Muscle layer of colon (tissue), 2 donors: Measurements from ENCODE around the gene TLNRD1.

Source experiments
- H3K27ac ChIP-seq: one replicate; pipeline ENCODE4 v1.7.0; 2013; ENCODE audit warnings: low read depth, mild to moderate bottlenecking, low read length, moderate library complexity
- H3K27me3 ChIP-seq, 2 donors: one replicate each; pipeline ENCODE4 v1.7.0; 2013; ENCODE audit warnings: low read length in 2 of 2, mild to moderate bottlenecking in 2 of 2; ENCODE audit not compliant: insufficient read depth in 2 of 2, control insufficient read depth in 1 of 2
- H3K36me3 ChIP-seq: one replicate; pipeline ENCODE4 v1.7.0; 2013; ENCODE audit warnings: mild to moderate bottlenecking, low read length; ENCODE audit not compliant: insufficient read depth
- H3K4me1 ChIP-seq: one replicate; pipeline ENCODE4 v1.7.0; 2013; ENCODE audit warnings: mild to moderate bottlenecking, low read length; ENCODE audit not compliant: insufficient read depth
- H3K4me3 ChIP-seq, 2 donors: one replicate each; pipeline ENCODE4 v1.7.0; 2013; ENCODE audit warnings: low read length in 2 of 2, low read depth in 1 of 2, mild to moderate bottlenecking in 1 of 2, moderate library complexity in 1 of 2
- H3K9ac ChIP-seq: one replicate; pipeline ENCODE4 v1.7.0; 2013; ENCODE audit warnings: low read length
- H3K9me3 ChIP-seq: one replicate; pipeline ENCODE4 v1.7.0; 2013; ENCODE audit warnings: mild to moderate bottlenecking, low read length
- donor health status: abdominal sarcoma.
- donor health status: Adenocarcinoma of cecum.

Gene TLNRD1

GRCh38 chr15:80967451-80967850 lies 33.3 kb upstream of the TLNRD1 start:
- H3K27me3 ChIP-seq, result no peaks in the 10 kb centered on the region
- peaks cover 6% of the 10 kb centered on the region for H3K36me3 ChIP-seq
- no peak overlapping the region for H3K27ac ChIP-seq

GRCh38 chr15:80967991-80968510 lies 32.7 kb upstream of the TLNRD1 start:
- no peak overlapping the region for H3K4me3 ChIP-seq
- H3K36me3 ChIP-seq, result peaks cover 6% of the 10 kb centered on the region
- H3K27ac ChIP-seq, result no peak overlapping the region
- no peak overlapping the region for H3K9ac ChIP-seq
- H3K9me3 ChIP-seq, result no peaks in the 10 kb centered on the region
- peaks cover 16% of the 10 kb centered on the region for H3K4me1 ChIP-seq
- H3K27me3 ChIP-seq, result no peaks in the 10 kb centered on the region

More at GRCh38 chr15:80967451-80967850, 33.3 kb upstream of the TLNRD1 start:
- Histone ChIP-seq H3K9me3 (no peaks in the 10 kb centered on the region), H3K9ac (no peak overlapping the region), H3K4me1 (peaks cover 16% of the 10 kb centered on the region), H3K4me3 (no peak overlapping the region)

GRCh38 chr15:80969316-80969715 lies 31.4 kb upstream of the TLNRD1 start:
- H3K9ac ChIP-seq, result no peak overlapping the region
- H3K4me1 ChIP-seq, result peaks cover 16% of the 10 kb centered on the region
- no peaks in the 10 kb centered on the region for H3K27me3 ChIP-seq
- H3K36me3 ChIP-seq, result peaks cover 6% of the 10 kb centered on the region
- no peak overlapping the region for H3K4me3 ChIP-seq
- H3K9me3 ChIP-seq, result no peaks in the 10 kb centered on the region
- no peak overlapping the region for H3K27ac ChIP-seq

- Histone ChIP-seq H3K4me1 (peaks cover 16% of the 10 kb centered on the region), H3K27ac (no peak overlapping the region), H3K36me3 (peaks cover 6% of the 10 kb centered on the region), H3K9me3 (no peaks in the 10 kb centered on the region), H3K27me3 (no peaks in the 10 kb centered on the region), H3K9ac (no peak overlapping the region), H3K4me3 (no peak overlapping the region)
Measured at GRCh38 chr15:80970018-80970657, 30.6 kb upstream of the TLNRD1 start.

- H3K27ac ChIP-seq, result no peak overlapping the region
- peaks cover 6% of the 10 kb centered on the region for H3K36me3 ChIP-seq
- no peak overlapping the region for H3K4me3 ChIP-seq
- H3K27me3 ChIP-seq, result no peaks in the 10 kb centered on the region
- H3K4me1 ChIP-seq, result peaks cover 16% of the 10 kb centered on the region
- no peaks in the 10 kb centered on the region for H3K9me3 ChIP-seq
- H3K9ac ChIP-seq, result no peak overlapping the region
Measured at GRCh38 chr15:80970658-80971057, 30.1 kb upstream of the TLNRD1 start.

GRCh38 chr15:80971143-80971542 lies 29.6 kb upstream of the TLNRD1 start:
- H3K4me3 ChIP-seq, result no peak overlapping the region
- H3K9me3 ChIP-seq, result no peaks in the 10 kb centered on the region
- H3K27ac ChIP-seq, result no peak overlapping the region
- no peak overlapping the region for H3K9ac ChIP-seq
- H3K36me3 ChIP-seq, result peaks cover 6% of the 10 kb centered on the region
- no peaks in the 10 kb centered on the region for H3K27me3 ChIP-seq
- peaks cover 16% of the 10 kb centered on the region for H3K4me1 ChIP-seq

- no peaks in the 10 kb centered on the region for H3K27me3 ChIP-seq
- no peaks in the 10 kb centered on the region for H3K9me3 ChIP-seq
- H3K4me1 ChIP-seq, result peaks cover 14% of the 10 kb centered on the region
- H3K4me3 ChIP-seq, result no peak overlapping the region
- no peak overlapping the region for H3K27ac ChIP-seq
- peaks cover 6% of the 10 kb centered on the region for H3K36me3 ChIP-seq
- H3K9ac ChIP-seq, result no peak overlapping the region
Measured at GRCh38 chr15:80972276-80972675, 28.4 kb upstream of the TLNRD1 start.

- H3K9me3 ChIP-seq, result no peaks in the 10 kb centered on the region
- no peaks in the 10 kb centered on the region for H3K27me3 ChIP-seq
- peaks cover 11% of the 10 kb centered on the region for H3K36me3 ChIP-seq
- no peak overlapping the region for H3K4me3 ChIP-seq
- H3K4me1 ChIP-seq, result no peaks in the 10 kb centered on the region
- no peak overlapping the region for H3K27ac ChIP-seq
- H3K9ac ChIP-seq, result no peak overlapping the region
Measured at GRCh38 chr15:80974914-80975313, 25.8 kb upstream of the TLNRD1 start.

GRCh38 chr15:80976851-80977250 lies 23.9 kb upstream of the TLNRD1 start:
- Histone ChIP-seq H3K27ac (no peak overlapping the region), H3K4me1 (no peaks in the 10 kb centered on the region), H3K36me3 (peaks cover 15% of the 10 kb centered on the region), H3K27me3 (no peaks in the 10 kb centered on the region), H3K9me3 (no peaks in the 10 kb centered on the region), H3K4me3 (no peak overlapping the region), H3K9ac (no peak overlapping the region)

- Histone ChIP-seq H3K9me3 (no peaks in the 10 kb centered on the region), H3K27ac (no peak overlapping the region), H3K36me3 (peaks cover 15% of the 10 kb centered on the region), H3K27me3 (no peaks in the 10 kb centered on the region), H3K4me3 (no peak overlapping the region), H3K9ac (no peak overlapping the region), H3K4me1 (no peaks in the 10 kb centered on the region)
Measured at GRCh38 chr15:80977627-80978036, 23.1 kb upstream of the TLNRD1 start.

- no peaks in the 10 kb centered on the region for H3K27me3 ChIP-seq
- no peak overlapping the region for H3K9ac ChIP-seq
- H3K36me3 ChIP-seq, result peaks cover 15% of the 10 kb centered on the region
- H3K9me3 ChIP-seq, result no peaks in the 10 kb centered on the region
- H3K4me3 ChIP-seq, result no peak overlapping the region
- H3K27ac ChIP-seq, result no peak overlapping the region
- no peaks in the 10 kb centered on the region for H3K4me1 ChIP-seq
Measured at GRCh38 chr15:80978685-80979329, 21.9 kb upstream of the TLNRD1 start.
